Measurements from ENCODE around the gene AAK1.
"Not testable (repeated sequence)": the region's sequence is repeated elsewhere in the genome, so short reads cannot be mapped to it uniquely, and the experiment has no call there.

The AAK1 gene

GRCh38 chr2:69643602-69644505 is at the start of gene AAK1:
Gene AAK1, minus strand, starts transcription at chr2:69643739. Its CDS starts 699 bp downstream, at chr2:69643040.
- peak; percentile 77 for DNase-seq

GRCh38 chr2:69692424-69692823 is 48.9 kb upstream of the AAK1 start:
- no peak for DNase-seq

- DNase-seq: no peak
Measured at GRCh38 chr2:69689969-69690368, 46.4 kb upstream of the AAK1 start.

GRCh38 chr2:69689466-69689865 is 45.9 kb upstream of the AAK1 start:
- no peak for DNase-seq

- DNase-seq: no peak
Measured at GRCh38 chr2:69687971-69688611, 44.6 kb upstream of the AAK1 start.

- DNase-seq: no peak
Measured at GRCh38 chr2:69686813-69687212, 43.3 kb upstream of the AAK1 start.

- DNase-seq: no peak
Measured at GRCh38 chr2:69685321-69686048, 41.9 kb upstream of the AAK1 start.

GRCh38 chr2:69683170-69683971 is 39.8 kb upstream of the AAK1 start:
- DNase-seq: no peak

- DNase-seq: no peak
Measured at GRCh38 chr2:69682525-69682924, 39.0 kb upstream of the AAK1 start.

- DNase-seq: no peak
Measured at GRCh38 chr2:69680001-69680675, 36.6 kb upstream of the AAK1 start.

- no peak for DNase-seq
Measured at GRCh38 chr2:69677914-69678313, 34.4 kb upstream of the AAK1 start.

GRCh38 chr2:69676146-69676545 is 32.6 kb upstream of the AAK1 start:
- DNase-seq: no peak

GRCh38 chr2:69674316-69674670 is 30.8 kb upstream of the AAK1 start:
- no peak for DNase-seq

- DNase-seq: not testable (repeated sequence)
Measured at GRCh38 chr2:69673098-69673497, 29.6 kb upstream of the AAK1 start.

GRCh38 chr2:69669666-69670065 is 26.1 kb upstream of the AAK1 start:
- no peak for DNase-seq

GRCh38 chr2:69668598-69668997 is 25.1 kb upstream of the AAK1 start:
- DNase-seq: no peak

- no peak for DNase-seq
Measured at GRCh38 chr2:69667805-69668382, 24.4 kb upstream of the AAK1 start.

- no peak for DNase-seq
Measured at GRCh38 chr2:69665152-69665551, 21.6 kb upstream of the AAK1 start.

GRCh38 chr2:69663860-69664259 is 20.3 kb upstream of the AAK1 start:
- no peak for DNase-seq

- DNase-seq: not testable (repeated sequence)
Measured at GRCh38 chr2:69662547-69662946, 19.0 kb upstream of the AAK1 start.

GRCh38 chr2:69660637-69661036 is 17.1 kb upstream of the AAK1 start:
- DNase-seq: no peak

GRCh38 chr2:69659941-69660483 is 16.5 kb upstream of the AAK1 start:
- DNase-seq: no peak
